Raji (cell line): ENCODE results near the gene MR1.

Experiments
- POLR2A ChIP-seq: IDR thresholded peaks from 2 replicates; pipeline ENCODE4 v1.6.1; 2011; ENCODE audit warnings: low read depth, low read length, control low read depth; ENCODE audit not compliant: insufficient read depth

Gene MR1

DNA sequence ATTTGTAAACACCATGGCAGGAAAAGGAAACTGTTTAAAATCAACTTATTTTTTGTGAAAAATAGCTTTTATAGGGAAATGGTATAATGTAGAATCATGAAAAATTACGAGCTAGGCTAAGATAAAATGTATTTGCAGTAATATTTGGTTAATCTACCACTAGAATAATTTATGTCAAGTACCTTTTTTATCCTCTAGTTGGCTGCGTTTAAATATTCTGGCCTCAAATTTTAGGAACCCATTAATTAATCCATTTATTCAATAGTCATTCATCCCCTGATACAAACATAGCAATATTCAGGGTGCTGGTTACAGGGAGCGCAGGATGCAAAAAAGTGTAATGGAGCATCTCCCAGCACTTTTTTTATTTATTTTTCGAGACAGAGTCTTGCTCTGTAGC is 46.1 kb downstream of the MR1 start:
- TF ChIP-seq POLR2A = no peak

GRCh38 chr1:181080556-181080955 is 46.8 kb downstream of the MR1 start:
- no peak for TF ChIP-seq POLR2A

- no peak for TF ChIP-seq POLR2A
Observed at GRCh38 chr1:181081395-181081794, 47.6 kb downstream of the MR1 start.

GRCh38 chr1:181083842-181084605 is 50.2 kb downstream of the MR1 start:
- TF ChIP-seq POLR2A = no peak

- no peak for TF ChIP-seq POLR2A
Observed at GRCh38 chr1:181084606-181084969, 50.8 kb downstream of the MR1 start.

DNA sequence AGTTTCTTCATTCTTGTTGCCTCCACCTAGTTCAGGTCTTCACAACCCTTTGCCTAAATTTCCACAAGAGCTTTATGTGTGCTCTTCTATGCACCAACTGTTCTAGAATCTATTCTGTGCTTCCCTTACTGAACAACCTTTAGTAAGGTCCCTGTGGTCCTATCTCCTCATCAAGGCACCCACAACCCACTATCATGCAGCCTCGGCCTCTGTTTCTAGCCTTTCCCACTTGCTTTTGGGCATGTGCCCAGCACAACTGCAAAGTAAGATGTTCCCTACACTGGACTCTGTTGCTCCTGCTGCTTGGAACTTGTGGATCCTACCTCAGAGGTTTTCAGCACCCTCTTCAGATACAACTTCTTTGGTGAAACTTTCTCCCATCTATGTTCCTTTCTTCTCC is 52.3 kb downstream of the MR1 start:
- no peak for TF ChIP-seq POLR2A

DNA sequence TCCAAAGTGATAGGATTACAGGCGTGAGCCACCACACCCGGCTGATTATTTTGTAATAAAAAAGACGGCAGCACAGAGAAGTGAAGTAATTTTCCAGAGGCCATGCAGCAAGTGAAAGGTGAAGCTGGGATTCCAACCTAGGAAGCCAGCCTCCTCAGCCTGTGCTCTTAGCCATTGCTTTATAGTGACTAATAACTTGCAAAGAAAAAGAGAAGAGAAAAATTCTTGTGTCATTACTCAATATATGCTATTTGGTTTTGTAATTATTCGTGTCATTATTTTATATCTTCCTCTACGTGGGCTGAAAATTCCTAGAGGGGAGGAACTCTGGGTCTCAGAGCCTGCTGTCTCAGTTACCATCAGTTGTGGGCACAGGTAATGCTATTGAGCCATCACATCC is 53.1 kb downstream of the MR1 start:
- TF ChIP-seq POLR2A = no peak

- no peak for TF ChIP-seq POLR2A
Observed at GRCh38 chr1:181087400-181087901, 53.7 kb downstream of the MR1 start.

DNA sequence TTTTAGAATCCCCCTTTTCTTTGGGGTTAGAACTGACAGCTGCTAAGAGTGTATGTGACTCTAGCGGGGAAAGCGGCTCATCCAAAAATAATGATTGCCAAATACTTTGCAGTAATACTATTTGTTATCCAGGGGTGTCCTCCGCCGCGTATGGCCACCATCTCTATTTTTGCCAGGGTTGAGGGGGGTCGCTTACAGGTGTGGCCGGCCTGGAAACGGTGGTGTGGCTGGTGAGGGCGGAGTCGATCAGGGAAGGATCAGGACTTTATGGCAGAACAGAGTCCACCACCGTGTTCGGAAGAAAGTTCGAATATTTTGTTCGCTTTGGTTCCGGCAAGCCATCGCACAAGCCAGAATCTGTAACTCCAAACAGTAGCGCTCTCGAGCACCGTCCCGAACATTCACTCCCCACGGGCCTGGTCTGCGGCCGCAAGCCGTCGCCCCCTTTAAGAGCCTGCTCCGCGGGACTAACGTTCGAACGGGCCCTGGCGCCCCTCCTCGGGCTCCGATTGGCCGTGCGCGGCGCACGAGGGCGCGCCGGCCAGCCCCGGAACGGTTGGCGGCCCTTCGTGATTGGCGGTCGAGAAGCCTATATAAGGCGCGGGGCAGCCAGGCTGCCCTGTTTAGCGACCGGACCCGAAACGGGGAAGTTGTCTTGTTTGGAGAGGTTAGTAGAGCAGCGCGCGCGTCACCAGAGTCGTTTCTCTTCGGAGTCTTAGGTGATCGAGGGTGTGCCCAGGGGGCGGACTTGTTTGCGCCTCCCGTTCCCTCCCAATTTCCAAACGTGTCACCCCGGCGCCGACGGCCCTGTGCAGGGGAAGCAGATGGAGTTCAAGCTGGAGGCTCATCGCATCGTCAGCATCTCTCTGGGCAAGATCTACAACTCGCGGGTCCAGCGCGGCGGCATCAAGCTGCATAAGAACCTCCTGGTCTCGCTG is 54.6 kb downstream of the MR1 start, which contains the start of gene IER5:
Gene IER5 (plus strand): TSS at position 622 of the 938 bp plus-strand sequence. CDS start 203 bp downstream, at position 825.
- peak; percentile 100 for TF ChIP-seq POLR2A

- TF ChIP-seq POLR2A = no peak
Observed at GRCh38 chr1:181089017-181089675, 55.4 kb downstream of the MR1 start.

- peak; percentile 51 for TF ChIP-seq POLR2A
Observed at GRCh38 chr1:181089676-181090544, 56.1 kb downstream of the MR1 start.

DNA sequence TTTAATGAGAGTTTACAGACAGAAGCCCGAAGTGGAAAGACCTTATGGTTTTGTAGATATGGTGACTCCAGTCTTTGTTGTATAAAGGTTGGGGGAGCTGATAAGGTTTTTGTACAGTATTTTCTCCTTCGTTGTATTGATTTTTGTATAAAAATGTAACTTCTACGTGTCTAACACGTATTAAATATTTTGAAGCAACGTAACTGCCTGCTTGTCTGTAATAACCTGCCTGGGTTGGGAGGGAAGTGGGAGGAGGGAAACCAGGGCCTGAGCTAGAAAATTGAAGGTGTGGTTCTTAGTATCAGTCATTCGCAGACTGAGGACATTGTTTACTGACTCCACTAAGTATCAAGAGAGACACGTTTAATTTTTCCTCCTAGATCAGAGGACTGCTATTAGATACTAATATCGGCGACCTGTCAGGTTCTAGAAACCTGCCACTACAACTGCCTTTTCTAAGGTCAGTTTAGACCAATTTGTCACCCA is 56.9 kb downstream of the MR1 start:
- no peak for TF ChIP-seq POLR2A

DNA sequence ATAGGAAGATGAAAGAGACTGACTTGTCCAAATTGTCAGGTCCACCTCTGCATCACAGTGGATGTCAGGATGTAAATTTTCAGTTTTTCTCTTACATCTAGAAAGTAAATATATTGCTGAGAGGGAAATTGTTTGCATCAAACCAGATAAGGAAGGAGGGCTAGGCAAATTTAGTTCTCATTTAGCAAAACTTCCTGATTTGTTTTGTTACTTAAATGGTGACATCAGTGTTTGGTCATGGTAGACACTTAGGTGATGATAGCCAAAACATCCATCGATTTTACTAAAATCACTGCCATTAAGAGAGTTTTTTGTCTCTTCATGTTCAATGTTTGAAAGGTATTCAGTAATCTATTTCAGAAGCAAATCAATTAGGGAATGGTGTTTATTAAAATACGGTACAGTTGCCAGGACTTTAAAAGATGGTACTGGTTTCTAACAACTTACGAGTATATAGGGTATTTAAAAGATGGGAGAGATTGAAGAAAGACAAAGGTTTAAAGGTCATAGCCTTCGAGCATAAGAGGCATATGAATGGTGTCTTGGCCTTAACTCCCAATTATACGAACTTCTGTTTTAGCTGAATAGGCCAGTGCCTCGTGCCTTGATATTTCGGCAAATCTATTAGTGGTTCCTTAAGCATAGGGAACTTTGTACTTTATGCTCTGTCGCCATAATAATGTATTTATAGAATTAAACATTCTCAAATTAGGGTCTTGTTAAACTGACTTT is 57.7 kb downstream of the MR1 start:
- no peak for TF ChIP-seq POLR2A

- TF ChIP-seq POLR2A = no peak
Observed at GRCh38 chr1:181092056-181092455, 58.3 kb downstream of the MR1 start.

GRCh38 chr1:181092883-181093458 is 59.2 kb downstream of the MR1 start:
- TF ChIP-seq POLR2A = no peak
